Measurements from ENCODE around the gene PRKCA.

- TF ChIP-seq CTCF (IDR thresholded peaks at IDR 0.05) (no peak), EP300 (IDR thresholded peaks at IDR 0.05) (no peak), POLR2A (IDR thresholded peaks at IDR 0.05) (no peak), POLR2AphosphoS5 (IDR thresholded peaks at IDR 0.05) (no peak)
Observed at GRCh38 chr17:66789961-66790437, 487.6 kb downstream of the PRKCA start.

Data from gastroesophageal sphincter (tissue), 3 donors.